HG03039 (cell line): ENCODE measurements around the gene COLEC11.
A peak's percentile ranks its signal among the peaks of the same experiment; 100 is the strongest.
"Not testable (repeated sequence)": the region's sequence is repeated elsewhere in the genome, so short reads cannot be mapped to it uniquely, and the experiment has no call there.

Source experiments
- ATAC-seq: cut with Tn5 transposase; IDR thresholded peaks from one replicate; pipeline ENCODE4 v1.9.1; 2021; ENCODE audit warnings: mild to moderate bottlenecking, moderate library complexity; ENCODE audit not compliant: unreplicated experiment

The COLEC11 gene

GRCh38 chr2:3650140-3650920, 55.4 kb downstream of the COLEC11 start:
- ATAC-seq = no peak

- peak; percentile 86 for ATAC-seq
Measured at GRCh38 chr2:3651691-3652648, 57.1 kb downstream of the COLEC11 start.

GRCh38 chr2:3652896-3653625, 58.1 kb downstream of the COLEC11 start:
- no peak for ATAC-seq

DNA sequence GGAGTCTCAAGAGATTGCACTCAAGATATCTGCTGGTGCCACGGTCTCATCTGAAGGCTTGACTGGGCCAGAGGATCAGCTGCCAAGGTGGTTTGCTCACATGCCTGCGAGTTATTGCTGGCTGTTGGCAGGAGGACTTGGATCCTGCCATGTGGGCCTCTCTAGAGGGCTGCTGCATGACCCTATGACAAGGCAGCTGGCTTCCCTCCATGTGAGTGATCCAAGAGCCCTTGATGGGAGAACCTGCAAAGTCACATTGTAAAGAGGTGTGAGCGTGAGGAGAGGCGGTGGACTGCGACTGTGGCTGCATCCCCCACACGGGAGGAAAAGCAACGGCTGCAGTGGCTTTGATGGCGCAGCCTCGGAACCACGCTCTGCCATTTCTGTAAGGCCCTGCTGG, 59.1 kb downstream of the COLEC11 start:
- ATAC-seq = no peak

DNA sequence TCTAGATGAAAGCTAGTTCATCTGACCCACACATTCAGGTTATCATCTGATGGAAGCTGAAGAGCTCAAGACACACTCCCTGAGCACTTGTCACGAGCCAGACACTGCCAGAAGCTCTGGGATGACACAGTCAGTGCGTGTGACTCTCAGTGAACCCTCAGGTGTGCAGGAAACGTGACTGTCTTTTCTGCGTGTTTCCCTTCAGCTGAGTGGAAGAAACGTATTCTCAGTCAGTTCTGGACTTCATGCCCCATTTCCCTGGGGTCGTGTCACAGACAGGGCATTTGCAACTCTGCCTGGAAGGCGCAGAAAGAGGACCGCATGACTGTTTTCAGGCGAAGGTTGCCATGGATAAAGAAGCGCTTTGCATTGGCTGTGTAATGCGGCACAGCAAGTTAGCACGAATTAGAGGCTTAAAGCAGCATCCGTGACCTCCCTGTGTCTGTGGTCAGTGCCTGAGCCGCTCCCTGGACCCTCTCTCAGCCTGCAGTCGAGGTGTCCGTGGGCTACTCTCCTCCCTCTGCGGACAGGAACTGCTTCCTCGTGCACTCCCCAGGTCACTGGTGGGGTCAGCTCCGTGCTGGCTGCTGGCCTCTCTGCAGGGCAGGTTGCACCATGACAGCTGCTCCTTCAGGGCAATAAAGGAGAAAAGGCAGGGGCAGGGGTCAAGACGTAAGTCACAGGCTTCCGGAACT, 59.8 kb downstream of the COLEC11 start:
- ATAC-seq = no peak

DNA sequence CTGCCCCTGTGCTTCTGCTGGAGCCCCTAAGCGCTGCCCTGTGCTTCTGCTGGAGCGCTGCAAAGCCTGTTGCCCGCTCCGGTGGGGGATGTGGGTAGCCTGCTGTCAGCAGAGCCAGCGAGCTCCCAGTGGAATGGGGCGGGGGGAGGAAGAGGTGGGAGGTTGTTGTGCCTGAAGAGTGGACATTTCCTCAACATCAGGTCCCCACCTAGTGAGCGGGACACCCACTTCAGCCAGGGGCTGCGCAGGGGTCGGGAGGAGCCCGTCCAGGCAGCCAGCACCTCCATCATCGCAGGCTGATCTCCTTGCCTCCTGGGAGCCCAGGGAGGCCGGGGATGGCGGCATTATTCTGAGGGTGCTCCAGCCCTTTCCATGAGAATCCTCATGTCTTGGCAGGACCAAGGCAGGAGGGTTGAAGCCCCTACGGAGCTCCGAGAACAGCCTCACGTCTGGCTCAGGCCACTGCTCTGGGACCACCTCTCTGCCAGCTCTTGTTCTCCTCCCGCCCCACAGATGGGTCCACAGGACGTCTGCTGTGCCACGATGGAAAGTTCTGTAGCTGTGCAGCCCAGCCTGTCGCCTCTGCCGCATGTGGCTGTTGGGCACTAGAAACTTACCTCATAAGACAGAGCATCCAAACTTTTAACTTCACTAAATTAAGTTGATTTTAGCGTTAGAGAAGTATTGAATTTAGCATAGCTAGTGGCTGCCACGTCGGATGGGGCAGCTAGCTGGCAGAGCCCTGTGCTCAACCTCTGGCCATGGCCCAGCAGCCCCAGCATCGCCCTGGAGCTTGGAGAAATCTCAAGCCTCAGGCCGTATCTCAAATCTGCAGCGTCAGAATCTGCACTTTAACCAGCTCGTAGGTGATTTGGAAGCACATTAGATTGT, 61.2 kb downstream of the COLEC11 start:
- no peak for ATAC-seq

DNA sequence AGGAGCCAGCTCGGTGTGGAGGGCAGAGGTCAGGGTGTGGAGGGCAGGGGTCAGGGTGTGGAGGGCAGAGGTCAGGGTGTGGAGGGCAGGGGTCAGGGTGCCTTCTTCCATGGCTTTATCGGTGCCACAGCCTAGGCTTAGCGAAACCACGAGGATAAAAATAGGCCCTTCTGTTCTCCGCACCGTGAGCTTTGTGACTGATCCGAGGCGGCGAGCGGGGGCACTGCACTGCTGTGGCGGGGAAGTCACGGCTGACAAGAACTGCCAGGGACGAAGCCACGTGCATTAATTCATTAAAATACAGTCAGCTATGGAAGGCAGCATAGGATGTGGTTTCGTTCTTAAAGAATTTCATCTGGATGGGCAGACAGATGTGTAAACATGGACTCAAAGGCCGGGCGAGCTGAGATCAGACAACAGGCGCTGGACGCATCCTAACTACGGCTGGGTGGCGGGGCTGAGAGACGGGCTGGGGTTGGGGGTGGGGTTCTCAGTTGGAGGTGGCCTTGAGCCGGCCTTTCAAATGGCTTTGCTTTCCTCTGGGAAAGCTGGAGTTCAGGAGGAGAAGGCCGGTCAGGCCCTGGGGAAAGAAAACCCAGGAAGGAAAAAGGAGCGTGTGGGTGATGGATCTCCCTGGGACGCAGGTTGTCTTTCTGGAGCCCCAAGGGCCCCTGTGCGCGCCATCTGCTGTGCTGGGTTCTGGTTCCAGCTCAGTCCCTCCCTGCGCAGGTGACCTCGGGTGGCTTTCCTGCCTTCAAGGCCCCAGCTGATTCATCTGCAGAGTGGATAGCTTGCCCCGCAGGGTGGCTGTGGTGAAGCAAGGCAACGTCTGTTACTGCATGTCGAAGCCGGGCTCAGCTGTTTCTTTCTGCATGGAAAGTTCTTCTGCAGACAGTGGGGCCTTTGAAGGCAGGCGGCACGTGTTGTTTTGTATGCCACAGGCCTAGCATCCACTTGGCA, 62.1 kb downstream of the COLEC11 start:
- ATAC-seq = no peak

DNA sequence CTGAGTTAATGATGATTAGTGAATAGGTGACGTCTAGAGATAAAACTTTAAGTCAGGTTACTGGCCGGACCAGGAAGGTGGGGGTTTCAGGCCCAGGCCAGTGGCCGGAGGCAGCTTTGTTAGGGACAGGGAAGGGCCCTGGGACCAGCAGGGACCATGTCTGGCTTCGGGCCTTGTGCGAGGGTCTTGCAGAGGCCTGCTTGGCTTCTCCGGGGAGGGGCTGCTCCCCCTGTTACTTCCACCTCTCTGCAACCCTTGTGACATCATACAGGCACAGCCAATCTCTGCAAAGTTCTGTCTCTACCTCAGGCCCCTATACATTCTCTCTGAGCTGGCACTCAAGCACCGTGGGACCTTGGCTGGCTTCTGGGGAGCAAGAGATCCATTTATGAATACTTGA, 63.0 kb downstream of the COLEC11 start, which contains the start of gene ALLC:
Gene ALLC, plus strand, starts transcription at position 320 of the 400 bp plus-strand sequence. CDS start 12,958 bp downstream, outside the sequence.
- no peak for ATAC-seq

DNA sequence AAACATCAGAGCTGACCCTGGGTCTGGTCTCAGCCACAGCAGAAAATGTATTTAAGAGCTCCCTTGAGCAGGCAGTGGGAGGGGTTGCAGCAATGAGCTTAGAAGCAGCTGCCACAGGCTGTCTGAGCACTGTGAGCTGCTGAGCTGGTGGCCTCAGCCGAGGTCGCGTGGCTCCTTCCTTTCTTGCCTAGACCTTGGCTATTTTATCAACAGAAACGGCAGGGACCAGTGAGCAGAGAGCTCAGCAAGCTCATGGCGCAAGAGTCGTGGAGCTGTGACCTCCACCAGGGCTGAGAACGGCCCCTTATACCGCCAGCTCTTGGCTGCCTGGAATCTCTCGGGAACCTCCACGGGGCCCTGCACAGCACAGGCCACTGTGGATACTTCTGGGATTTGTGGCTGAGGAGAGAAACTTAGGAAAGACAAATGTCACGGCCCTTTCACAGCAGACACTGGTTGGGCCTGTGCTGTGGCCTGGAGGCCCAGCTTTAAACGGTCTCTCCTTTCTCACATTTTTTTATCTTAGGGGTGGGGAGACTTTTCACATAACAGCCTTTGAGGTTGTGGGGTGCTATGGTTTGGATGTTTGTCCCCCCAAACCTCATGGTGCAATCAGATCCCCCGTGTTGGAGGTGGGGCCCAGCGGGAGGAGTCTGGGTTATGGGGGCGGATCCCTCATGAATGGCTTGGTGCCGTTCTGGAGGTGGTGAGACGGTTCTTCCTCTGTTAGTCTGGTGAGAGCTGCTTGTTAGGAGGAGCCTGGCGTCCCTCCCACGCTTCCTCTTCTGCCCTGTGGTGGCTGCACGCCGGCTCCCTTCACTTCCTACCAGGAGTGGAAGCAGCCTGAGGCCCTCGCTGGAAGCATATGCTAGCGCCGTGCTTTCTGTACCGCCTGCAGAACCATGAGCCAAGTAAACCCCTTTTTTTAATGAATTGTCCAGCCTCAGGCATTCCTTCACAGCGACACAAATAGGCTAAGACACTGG, 64.8 kb downstream of the COLEC11 start:
- no peak for ATAC-seq

GRCh38 chr2:3660640-3661039, 65.7 kb downstream of the COLEC11 start:
- not testable (repeated sequence) for ATAC-seq

- ATAC-seq = no peak
Measured at GRCh38 chr2:3661149-3661660, 66.3 kb downstream of the COLEC11 start.

DNA sequence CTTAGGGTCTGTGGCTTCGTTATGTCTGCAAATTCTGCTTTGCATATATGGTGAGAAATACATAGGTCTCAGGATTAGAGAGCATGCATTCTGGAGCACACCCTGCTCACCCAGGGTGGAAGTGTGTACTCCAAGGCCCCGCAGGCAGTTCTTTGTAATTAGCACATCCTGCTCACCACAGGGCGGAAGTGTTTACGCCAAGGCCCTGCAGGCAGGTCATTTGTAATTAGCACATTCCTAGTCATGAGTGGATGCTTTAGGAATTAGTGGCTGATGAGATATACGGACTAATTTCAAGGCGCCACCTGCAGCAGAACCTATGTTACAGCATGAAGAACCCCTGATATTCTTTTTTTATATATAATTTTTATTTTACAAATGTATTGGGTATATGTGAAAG, 67.3 kb downstream of the COLEC11 start:
- no peak for ATAC-seq

DNA sequence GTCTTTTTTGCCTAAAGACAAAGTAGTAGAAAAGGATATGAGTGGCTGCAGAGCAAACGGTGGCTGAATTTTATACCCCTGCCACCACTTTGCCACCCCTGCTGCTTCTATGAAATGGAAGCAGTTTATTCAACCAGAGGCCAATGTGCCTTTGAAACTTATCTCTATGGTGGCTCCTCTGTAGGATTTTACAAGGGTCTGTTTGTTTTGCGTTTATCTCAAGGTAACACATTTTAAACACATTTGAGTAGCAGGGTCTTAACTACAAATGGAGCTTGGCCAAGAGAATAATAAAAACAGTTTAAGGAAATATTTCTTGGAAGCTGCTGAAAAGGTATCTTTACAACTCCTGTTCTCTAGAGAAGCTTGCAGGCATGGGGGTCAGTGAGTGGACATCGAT, 69.2 kb downstream of the COLEC11 start:
- ATAC-seq = no peak

DNA sequence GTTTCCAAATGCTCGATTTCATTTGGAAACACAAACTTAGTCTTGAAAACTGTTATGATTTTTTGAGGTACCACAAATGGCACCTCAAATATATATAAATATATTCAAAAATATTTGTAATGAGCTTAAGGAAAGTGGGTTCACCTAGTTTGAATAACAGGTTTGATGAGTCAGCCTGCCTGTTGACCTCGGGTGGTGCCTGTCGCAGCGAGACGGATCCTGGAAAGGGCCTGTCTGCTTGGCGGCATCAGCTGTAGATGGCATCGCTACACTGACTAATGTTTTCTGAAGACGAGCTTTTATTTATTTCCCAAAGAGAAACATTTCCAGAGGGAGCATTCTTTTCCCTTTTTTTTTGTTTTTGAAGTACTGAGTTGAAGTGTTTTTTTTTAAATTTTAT, 70.0 kb downstream of the COLEC11 start:
- no peak for ATAC-seq

DNA sequence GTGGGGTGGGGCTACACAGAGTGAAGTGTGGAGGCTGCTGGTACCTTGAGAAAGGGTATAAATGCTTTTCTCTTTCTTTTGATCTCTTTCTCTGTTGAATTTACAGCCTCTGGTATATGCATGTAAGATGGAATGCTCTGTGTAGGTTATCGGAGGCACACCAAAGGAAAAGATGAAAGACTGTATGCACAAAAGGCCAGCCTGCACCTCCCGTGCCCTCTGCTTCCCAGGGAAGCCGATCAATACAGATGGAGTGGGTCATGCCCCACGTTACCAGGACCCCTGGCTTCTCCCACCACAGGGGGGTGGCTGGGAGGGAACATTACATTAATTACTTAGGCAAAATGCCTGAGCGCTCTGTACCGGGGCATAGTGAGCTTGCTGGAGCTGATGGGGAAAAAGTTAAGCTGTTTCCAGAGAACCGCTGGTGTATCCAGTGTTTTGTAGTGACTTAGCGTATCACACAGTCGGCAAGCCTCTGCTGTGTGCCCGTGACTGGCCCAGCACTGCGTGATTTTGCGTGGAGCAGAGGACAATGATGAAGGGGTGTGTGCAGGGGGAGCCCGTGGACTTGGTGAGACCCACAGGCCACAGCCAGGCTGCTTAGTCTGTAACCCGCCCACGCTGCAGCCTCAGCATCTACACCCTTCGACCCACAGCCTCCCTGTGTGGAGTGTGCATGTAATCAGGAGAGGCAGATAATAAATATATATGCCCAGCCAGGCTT, 71.1 kb downstream of the COLEC11 start:
- ATAC-seq = no peak

GRCh38 chr2:3666613-3666975, 71.7 kb downstream of the COLEC11 start:
- no peak for ATAC-seq
